Mucosa of gallbladder (tissue), 1 donor: ENCODE data around the gene NKX2-2. TPM values are rescaled to one million over a fixed set of nuclear protein-coding genes. Genes with fewer than 3 reads are reported as not detected.

Experiments used
- DNase-seq: peaks from one replicate; pipeline ENCODE4 v3.0.0-alpha.2; 2020; ENCODE audit warnings: low spot score
- total RNA-seq: library from RNA; stranded (reverse); gene quantifications from one replicate; pipeline ENCODE4 v1.2.1, GENCODE V29; 2021
- donor health status: DM: no; HTN: no; CAD: no.

Gene NKX2-2
- total RNA-seq, 1 donor from 2014 or later, result not detected

DNA sequence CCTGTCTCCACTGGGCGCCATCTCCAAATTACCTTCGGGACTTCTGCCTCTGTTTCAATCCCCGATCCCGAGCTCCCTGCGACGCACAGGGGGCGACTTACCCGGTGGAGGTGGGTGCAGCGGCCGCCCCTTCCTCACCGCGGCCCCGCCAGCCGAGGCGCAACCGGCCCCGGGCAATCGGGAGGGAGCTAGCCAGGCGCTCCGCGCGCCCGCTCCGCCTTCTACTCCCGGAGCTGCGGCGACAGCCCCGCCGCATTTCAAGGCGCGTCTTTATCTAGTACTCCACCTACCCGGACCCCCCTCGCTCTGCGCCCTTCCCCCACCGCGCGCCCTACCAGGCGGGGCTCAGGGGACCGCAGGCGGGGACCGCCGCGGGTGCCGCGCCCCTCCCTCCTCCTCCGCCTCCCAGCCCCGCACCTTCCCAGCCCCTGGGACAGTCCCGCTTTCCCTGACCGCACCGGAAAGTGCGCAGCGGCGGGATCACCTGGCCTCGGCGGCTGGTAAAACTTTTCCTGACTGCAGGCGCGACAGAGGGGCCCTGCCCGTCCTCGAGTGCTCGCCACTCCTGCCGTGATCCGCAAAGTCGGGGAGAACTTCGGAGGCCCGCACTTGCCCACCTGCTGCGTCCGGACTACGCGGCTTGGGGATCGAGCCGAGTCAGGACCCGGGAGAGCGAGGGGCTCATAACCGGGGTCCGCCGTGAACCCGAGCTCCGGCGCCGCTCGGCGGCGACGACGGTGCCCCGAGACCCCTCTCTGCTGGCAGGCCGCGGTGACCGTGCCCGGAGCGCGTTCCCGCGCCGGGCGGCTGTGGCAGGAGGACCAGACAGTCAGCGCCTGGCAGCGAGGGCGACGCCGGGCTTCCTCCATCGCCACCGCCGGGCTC is 8.0 kb upstream of the NKX2-2 start:
- DNase-seq, result no peak

GRCh38 chr20:21520702-21521595 is 7.1 kb upstream of the NKX2-2 start:
- no peak for DNase-seq

DNA sequence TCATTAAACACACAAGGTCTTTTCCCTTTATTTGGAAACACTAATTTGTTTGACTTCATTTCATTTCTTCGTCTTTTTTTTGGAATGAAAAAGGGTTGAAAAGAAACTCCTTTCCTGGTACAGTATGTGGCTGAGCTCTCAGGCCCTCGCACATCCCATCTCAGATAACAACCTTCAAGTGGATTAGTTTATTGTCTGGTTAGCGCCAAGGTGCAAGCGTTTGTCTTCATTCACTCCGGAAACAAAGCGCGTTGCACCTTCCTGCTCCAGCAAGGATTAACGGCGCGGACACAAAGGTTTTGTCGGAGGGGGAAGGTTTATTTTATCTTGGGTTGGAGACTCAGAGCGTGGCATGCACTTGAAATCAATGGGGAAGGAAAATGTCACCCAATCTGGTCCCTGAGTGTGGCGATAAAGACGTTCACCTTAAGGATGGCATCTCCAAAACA is 5.3 kb upstream of the NKX2-2 start:
- no peak for DNase-seq

- no peak for DNase-seq
Observed at GRCh38 chr20:21518292-21518991, 4.6 kb upstream of the NKX2-2 start.

DNA sequence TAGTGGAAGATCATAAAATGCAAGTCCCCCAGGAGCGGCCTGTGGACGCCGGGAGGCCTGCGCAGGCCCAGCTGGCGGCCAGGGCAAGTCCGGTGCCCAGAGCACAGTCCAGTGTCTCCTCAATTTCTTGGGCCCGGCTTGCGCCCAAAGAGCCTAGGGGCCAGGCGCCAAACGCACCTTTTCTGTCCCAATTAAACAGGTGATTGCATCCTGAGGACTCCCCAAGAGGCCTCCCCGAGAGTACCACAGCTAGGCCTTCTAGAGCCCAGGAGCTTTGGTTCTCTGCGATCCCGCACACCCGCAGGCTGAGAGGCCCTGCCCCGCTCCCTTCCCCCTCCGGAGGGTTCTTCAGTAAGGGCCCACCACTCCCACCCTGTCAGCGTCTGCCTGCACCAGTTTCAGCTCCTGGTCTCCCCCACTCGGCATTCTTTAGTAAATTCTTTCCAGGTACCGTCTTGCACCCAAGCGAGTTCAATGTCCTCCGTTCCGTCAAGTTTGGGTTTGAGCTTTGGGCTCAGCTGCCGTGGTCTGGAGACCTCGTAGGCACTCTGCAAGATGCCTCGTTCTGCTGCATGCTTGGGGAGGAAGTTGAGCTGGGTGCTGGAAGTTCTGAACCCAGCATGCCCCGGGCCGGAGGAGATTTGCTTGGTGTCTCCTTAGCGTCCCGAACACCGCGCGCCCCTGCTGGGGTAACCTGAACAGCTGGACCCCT is 3.9 kb upstream of the NKX2-2 start:
- no peak for DNase-seq

DNA sequence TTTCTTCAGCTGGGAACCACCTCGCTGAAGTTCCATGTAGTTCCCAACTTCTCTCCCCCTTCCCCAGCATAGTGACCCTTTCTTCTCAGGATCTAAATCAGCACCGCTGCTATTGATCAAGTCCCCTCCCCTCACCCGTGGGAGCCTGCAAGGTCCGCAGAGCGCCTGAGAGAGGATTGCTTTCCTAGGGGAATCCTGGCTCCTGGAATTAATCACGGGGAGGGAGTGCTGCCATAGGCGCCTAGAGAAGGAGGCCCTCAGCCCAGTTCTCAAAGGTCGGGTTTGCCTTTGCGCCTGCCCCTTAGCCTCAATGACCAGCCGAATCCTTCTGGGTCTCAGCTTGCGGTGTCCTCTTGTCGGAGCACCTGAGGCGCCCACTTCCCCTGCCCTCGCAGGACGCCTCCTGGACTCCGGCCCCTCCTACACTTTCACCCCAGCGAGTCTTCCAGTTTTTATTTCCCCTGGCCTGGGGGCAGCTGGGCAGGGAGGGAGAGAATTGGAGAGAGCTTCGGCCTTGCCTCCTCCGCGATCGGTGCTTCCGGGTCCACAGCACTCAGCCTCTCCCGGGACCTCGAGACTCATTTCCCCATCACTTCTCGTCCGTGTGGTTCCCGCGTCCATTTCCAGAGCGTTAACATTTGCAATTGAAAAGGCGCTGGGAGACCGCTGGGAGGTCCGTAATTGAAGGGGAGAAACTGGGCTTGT is 3.1 kb upstream of the NKX2-2 start:
- no peak for DNase-seq

GRCh38 chr20:21516180-21516567 is 2.3 kb upstream of the NKX2-2 start:
- DNase-seq, result no peak

- no peak for DNase-seq
Observed at GRCh38 chr20:21515300-21516179, 1.7 kb upstream of the NKX2-2 start.

GRCh38 chr20:21514553-21515251 is 838 bp upstream of the NKX2-2 start:
- no peak for DNase-seq

DNA sequence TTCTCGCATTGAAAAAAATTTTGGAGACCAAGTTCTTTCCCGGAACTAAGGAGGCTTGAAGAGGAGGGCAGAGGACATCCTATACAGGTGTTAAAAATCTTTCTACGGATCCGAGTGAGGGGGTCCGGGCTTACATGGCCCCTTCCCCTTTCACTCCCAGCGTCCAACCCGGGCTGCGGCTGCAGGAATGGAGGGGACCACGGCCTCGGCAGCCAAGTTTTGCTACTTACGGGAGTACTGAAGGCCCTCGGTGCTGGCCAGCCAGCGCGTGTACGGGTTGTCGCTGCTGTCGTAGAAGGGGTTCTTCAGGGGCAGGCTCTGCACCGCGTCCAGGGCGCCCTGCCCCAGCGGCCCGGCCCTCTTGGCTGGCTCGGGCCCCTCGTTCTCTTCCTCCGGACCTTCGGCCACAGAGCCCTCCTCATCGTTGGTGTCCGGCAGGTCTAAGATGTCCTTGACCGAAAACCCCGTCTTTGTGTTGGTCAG is 642 bp downstream of the NKX2-2 start:
- DNase-seq, result no peak

DNA sequence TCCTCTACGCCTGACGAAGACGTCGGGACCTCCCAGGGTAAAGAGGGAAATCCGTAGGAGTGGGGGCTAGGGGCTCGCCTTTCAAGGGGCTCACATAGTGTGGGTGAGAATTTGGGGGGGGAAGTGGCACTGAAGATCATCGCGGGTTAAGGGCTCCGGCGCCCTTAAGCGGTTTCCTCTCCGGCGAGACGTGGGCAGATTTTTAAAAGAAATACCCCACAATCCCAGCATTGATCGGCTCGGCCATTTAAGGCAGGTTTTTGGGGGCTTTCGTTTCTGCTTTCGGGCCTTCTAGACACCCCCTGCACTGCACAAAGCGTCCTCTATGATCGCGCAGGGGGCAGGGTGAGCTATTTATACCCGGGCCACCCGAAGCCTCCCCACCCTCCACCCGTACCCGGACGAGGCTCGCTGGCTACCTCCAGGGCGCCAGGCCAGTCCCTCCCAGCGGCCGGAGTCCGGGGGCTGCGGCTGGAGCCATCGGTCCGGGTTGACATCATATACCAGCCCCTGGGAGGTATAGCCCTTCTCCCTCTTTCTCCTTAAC is 1.2 kb downstream of the NKX2-2 start:
- no peak for DNase-seq

- DNase-seq, result no peak
Observed at GRCh38 chr20:21511850-21512633, 1.8 kb downstream of the NKX2-2 start.

- no peak for DNase-seq
Observed at GRCh38 chr20:21511485-21511849, 2.4 kb downstream of the NKX2-2 start.

GRCh38 chr20:21510414-21511384 is 3.2 kb downstream of the NKX2-2 start:
- DNase-seq, result no peak

- no peak for DNase-seq
Observed at GRCh38 chr20:21509597-21510371, 4.1 kb downstream of the NKX2-2 start.

DNA sequence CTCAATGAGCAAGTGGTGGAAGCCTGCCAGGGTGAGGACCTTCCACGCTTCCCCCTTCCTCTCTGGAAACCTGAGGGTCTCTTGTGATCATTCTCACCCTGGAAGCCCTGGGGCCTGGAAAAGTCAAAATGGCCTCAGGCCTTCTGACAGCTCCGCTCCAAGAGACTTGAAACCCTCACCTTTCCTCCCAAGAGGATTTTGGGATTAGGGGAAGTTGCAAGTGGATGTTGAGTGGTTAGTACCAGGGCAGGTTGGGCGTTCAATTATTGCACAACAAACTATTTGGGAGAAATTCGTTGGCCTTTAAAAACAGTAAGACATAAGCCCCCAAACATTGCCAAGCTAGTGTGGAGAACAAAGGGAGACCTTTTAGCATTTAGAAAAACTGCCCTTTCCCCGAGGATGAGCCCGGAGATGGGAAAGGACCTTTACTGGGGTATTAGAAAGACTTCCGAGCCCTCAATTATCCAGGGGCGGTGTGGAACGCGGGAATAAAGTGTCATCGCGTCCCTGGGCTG is 4.7 kb downstream of the NKX2-2 start:
- DNase-seq, result no peak
